ENCODE results near the gene NFE2L2. TPM values are rescaled to one million over a fixed set of nuclear protein-coding genes. Genes with fewer than 3 reads are reported as not detected.
"Not testable (repeated sequence)": the region's sequence is repeated elsewhere in the genome, so short reads cannot be mapped to it uniquely, and the experiment has no call there.

The NFE2L2 gene
- total RNA-seq, 1 experiment from 2014 or later = 26.3 TPM

DNA sequence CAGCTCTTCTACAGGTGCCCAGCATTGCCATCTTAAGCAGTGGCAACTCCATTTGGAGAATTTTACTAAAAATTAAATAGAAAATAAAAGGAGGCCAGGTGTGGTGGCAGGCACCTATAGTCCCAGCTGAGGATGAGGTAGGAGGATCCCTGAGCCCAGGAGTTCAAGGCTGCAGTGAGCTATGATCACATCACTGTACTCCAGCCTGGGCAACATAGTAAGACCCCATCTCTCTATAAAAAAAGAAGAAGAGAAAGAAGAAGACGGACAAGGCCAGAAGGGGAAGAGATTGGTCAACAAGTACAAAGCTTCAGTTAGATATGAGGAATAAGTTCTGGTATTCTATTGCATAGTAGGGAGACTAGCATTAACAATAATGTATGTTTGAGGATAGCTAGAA is 73.6 kb downstream of the NFE2L2 start (continued):
- TF ChIP-seq, protein P1, sequence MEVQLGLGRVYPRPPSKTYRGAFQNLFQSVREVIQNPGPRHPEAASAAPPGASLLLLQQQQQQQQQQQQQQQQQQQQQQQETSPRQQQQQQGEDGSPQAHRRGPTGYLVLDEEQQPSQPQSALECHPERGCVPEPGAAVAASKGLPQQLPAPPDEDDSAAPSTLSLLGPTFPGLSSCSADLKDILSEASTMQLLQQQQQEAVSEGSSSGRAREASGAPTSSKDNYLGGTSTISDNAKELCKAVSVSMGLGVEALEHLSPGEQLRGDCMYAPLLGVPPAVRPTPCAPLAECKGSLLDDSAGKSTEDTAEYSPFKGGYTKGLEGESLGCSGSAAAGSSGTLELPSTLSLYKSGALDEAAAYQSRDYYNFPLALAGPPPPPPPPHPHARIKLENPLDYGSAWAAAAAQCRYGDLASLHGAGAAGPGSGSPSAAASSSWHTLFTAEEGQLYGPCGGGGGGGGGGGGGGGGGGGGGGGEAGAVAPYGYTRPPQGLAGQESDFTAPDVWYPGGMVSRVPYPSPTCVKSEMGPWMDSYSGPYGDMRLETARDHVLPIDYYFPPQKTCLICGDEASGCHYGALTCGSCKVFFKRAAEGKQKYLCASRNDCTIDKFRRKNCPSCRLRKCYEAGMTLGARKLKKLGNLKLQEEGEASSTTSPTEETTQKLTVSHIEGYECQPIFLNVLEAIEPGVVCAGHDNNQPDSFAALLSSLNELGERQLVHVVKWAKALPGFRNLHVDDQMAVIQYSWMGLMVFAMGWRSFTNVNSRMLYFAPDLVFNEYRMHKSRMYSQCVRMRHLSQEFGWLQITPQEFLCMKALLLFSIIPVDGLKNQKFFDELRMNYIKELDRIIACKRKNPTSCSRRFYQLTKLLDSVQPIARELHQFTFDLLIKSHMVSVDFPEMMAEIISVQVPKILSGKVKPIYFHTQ (CRISPR knock-in tag; IDR thresholded peaks at IDR 0.05) = no peak
- TF ChIP-seq FOXJ3 (CRISPR knock-in tag; IDR thresholded peaks at IDR 0.05; ENCODE audit: borderline replicate concordance) (no peak), ELF4 (CRISPR knock-in tag; IDR thresholded peaks at IDR 0.05; ENCODE audit: low read depth) (no peak), NFYB (CRISPR knock-in tag; conservative IDR thresholded peaks at IDR 0.05; ENCODE audit: low read depth) (no peak)
- TF ChIP-seq, protein P2, sequence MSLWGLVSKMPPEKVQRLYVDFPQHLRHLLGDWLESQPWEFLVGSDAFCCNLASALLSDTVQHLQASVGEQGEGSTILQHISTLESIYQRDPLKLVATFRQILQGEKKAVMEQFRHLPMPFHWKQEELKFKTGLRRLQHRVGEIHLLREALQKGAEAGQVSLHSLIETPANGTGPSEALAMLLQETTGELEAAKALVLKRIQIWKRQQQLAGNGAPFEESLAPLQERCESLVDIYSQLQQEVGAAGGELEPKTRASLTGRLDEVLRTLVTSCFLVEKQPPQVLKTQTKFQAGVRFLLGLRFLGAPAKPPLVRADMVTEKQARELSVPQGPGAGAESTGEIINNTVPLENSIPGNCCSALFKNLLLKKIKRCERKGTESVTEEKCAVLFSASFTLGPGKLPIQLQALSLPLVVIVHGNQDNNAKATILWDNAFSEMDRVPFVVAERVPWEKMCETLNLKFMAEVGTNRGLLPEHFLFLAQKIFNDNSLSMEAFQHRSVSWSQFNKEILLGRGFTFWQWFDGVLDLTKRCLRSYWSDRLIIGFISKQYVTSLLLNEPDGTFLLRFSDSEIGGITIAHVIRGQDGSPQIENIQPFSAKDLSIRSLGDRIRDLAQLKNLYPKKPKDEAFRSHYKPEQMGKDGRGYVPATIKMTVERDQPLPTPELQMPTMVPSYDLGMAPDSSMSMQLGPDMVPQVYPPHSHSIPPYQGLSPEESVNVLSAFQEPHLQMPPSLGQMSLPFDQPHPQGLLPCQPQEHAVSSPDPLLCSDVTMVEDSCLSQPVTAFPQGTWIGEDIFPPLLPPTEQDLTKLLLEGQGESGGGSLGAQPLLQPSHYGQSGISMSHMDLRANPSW (CRISPR knock-in tag; conservative IDR thresholded peaks at IDR 0.05; ENCODE audit: low read depth) = no peak
- TF ChIP-seq, protein P3, sequence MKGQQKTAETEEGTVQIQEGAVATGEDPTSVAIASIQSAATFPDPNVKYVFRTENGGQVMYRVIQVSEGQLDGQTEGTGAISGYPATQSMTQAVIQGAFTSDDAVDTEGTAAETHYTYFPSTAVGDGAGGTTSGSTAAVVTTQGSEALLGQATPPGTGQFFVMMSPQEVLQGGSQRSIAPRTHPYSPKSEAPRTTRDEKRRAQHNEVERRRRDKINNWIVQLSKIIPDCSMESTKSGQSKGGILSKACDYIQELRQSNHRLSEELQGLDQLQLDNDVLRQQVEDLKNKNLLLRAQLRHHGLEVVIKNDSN (CRISPR knock-in tag; IDR thresholded peaks at IDR 0.05) = no peak

DNA sequence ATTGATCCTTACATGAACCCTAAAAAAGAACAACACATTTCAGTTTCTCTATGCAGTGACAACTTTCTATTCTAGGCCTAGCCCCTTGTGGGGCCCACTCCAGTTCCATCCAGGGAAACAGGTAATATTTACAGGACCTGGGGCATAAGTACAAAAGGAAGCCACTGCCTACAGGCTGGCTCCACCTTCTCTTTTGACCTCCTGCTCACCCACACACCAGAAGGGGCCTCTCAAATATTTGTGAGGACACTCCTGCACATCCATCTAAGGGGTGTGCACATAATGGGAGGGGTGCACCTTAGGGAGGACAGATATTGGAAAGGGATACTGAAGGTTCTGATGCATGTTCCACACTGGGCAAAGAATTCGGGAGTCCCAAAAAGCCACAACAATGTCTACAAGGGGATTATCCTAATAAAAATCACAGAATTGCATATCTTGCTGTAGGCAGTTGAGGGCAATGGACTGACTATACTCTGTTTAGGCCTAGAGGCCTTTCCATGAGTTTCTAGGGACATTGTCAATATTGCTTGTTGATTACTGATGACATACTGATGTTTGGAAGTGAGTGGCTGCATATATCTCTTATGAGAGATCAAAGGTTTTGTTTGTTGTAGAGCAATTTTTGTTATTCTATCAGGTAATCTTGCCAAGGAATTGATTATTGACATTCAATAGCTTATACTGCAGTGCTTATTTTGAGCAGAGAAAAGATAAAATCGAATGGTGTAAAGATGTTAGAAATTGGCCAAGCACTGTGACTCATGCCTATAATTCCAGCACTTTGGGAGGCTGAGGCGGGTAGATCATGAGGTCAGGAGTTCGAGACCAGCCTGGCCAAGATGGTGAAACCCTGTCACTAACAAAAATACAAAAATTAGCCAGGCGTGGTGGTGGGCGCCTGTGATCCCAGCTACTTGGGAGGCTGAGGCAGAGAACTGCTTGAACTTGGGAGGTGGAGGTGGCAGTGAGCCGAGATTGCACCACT is 75.8 kb downstream of the NFE2L2 start:
- Mint-ChIP-seq H3K4me1 (peaks cover 5% of the 10 kb centered on the region), H3K27ac (no peak overlapping the region), H3K27me3 (ENCODE audit: low read depth) (no peaks in the 10 kb centered on the region), H3K36me3 (no peaks in the 10 kb centered on the region), H3K9me3 (no peaks in the 10 kb centered on the region), H3K4me3 (no peak overlapping the region)
- DNase-seq (ENCODE audit: low spot score) = no peak
- CTCF ChIA-PET = interaction anchor here (0.6 to 1.7 kb wide), 3 partner anchors 9 to 553 kb away, joined by 4 to 10 read pairs (median 6); no protein-coding TSS in a partner anchor
- POLR2A ChIA-PET = no interaction called here
- no peak for ATAC-seq
- no peak for TF ChIP-seq NR3C1 (CRISPR knock-in tag; conservative IDR thresholded peaks at IDR 0.05; ENCODE audit: low read depth)
- peak; percentile 86 for TF ChIP-seq GABPB1 (CRISPR knock-in tag; IDR thresholded peaks at IDR 0.05)

DNA sequence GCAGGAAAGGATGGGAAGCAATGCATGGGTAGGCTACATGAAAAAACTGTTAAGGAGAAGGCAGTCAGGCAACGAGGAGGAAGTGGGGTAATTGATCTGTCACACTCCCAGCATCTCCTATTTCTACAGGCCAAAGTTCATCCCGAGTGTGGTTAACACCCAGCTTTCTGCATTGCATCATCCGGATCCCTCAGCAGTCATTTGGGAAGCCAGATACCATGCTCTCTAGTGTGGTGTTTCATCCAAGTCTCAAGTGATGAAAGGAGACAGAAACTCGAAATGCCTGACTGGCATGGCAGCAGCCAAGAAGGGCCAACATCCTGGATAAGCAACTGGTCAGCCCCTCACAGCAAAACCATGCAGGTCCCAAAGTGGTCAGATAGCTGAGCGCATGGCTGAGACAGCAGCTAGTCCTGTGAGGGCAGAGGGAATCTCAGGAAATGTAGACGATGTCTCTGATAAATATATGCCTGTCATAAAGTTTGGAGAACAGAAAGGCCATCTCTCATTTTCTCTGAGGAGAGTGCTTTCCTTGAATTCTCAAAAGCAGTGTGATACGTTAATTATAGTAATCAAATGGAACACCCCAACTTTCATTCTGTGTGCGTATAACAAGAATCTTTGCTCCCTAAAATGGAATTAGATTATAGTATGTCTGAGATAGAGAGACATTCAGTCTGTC is 76.8 kb downstream of the NFE2L2 start:
- CTCF ChIA-PET = interaction anchor here (0.6 to 1.2 kb wide), 2 partner anchors 11 to 554 kb away, joined by 4 to 6 read pairs; no protein-coding TSS in a partner anchor
- no peaks in the 10 kb centered on the region; the same call in 1 of the 2 replicates for H3K27me3 Mint-ChIP-seq (ENCODE audit: low read depth)
- H3K4me1 Mint-ChIP-seq = peaks cover 5% of the 10 kb centered on the region
- no peak overlapping the region for H3K27ac Mint-ChIP-seq
- no peak for DNase-seq (ENCODE audit: low spot score)
- ATAC-seq = peak; percentile 60
- no peak overlapping the region for H3K4me3 Mint-ChIP-seq
- TF ChIP-seq, protein P4, sequence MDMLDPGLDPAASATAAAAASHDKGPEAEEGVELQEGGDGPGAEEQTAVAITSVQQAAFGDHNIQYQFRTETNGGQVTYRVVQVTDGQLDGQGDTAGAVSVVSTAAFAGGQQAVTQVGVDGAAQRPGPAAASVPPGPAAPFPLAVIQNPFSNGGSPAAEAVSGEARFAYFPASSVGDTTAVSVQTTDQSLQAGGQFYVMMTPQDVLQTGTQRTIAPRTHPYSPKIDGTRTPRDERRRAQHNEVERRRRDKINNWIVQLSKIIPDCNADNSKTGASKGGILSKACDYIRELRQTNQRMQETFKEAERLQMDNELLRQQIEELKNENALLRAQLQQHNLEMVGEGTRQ (CRISPR knock-in tag; IDR thresholded peaks at IDR 0.05) = no peak
- peak; percentile 100 for TF ChIP-seq GABPB1 (CRISPR knock-in tag; IDR thresholded peaks at IDR 0.05)
- TF ChIP-seq, protein P5, sequence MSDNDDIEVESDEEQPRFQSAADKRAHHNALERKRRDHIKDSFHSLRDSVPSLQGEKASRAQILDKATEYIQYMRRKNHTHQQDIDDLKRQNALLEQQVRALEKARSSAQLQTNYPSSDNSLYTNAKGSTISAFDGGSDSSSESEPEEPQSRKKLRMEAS (CRISPR knock-in tag; IDR thresholded peaks at IDR 0.05) = 0 out of 2 replicates have a peak, but pooled peaks have one; percentile 46
- H3K36me3 Mint-ChIP-seq = no peaks in the 10 kb centered on the region
- no peaks in the 10 kb centered on the region for H3K9me3 Mint-ChIP-seq
- POLR2A ChIA-PET = no interaction called here

DNA sequence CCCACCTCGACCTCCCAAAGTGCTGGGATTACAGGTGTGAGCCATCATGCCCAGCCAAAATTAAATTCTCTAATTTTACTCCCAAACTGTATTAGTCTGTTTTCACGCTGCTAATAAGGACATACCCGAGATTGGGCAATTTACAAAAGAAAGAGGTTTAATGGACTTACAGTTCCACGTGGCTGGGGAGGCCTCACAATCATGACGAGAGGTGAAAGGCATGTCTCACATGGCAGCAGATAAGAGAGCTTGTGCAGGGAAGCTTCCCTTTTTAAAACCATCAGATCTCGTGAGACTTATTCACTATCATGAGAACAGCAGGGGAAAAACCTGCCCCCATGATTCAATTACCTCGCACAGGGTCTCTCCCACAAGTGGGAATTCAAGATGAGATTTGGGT is 78.5 kb downstream of the NFE2L2 start:
- ATAC-seq; H3K36me3 Mint-ChIP-seq; DNase-seq (ENCODE audit: low spot score); H3K4me3 Mint-ChIP-seq; H3K4me1 Mint-ChIP-seq; H3K27me3 Mint-ChIP-seq (ENCODE audit: low read depth); H3K9me3 Mint-ChIP-seq; POLR2A ChIA-PET; H3K27ac Mint-ChIP-seq: not testable (repeated sequence)
- CTCF ChIA-PET = interaction anchor here (1.7 kb wide), 1 partner anchor 21 kb away, joined by 4 read pairs; no protein-coding TSS in a partner anchor
